Right lobe of liver (tissue), 6 donors: ENCODE data around the gene ARHGAP12. TPM values are rescaled to one million over a fixed set of nuclear protein-coding genes. Genes with fewer than 3 reads are reported as not detected.
A peak's percentile ranks its signal among the peaks of the same experiment; 100 is the strongest.

ENCODE experiments used
- ATAC-seq, 4 donors: fragments of 200-7000 bp; cut with Tn5 transposase; one replicate each; pipeline ENCODE4 v1.9.1; 2020; ENCODE audit warnings: mild to moderate bottlenecking in 4 of 4, moderate library complexity in 4 of 4
- DNase-seq, 3 donors: peaks; one replicate each; pipeline ENCODE4 v3.0.0-alpha.2; 2020
- H3K27ac ChIP-seq, 3 donors: fragments of 200-600 bp; one replicate each; pipeline ENCODE4 v1.8.0; 2022
- H3K27me3 ChIP-seq, 2 donors: fragments of 200-600 bp; one replicate each; pipeline ENCODE4 v1.8.0; 2022
- H3K36me3 ChIP-seq, 4 donors: fragments of 200-600 bp; sonication (generic) in 1 of 4; one replicate each; pipeline versions ENCODE4 v1.5.1 to v1.8.0; 2017 to 2022; ENCODE audit warnings: control low read depth in 1 of 4
- H3K4me1 ChIP-seq, 4 donors: fragments of 200-600 bp; sonication (generic) in 1 of 4; one replicate each; pipeline versions ENCODE4 v1.5.1 to v1.8.0; 2017 to 2022; ENCODE audit warnings: control low read depth in 1 of 4
- H3K4me3 ChIP-seq, 3 donors: fragments of 200-600 bp; one replicate each; pipeline ENCODE4 v1.8.0; 2022
- H3K9me3 ChIP-seq, 4 donors: fragments of 200-600 bp; sonication (generic) in 1 of 4; one replicate each; pipeline versions ENCODE4 v1.5.1 to v1.8.0; 2017 to 2022; ENCODE audit warnings: control low read depth in 1 of 4
- POLR2A ChIP-seq: fragments of 450-650 bp; IDR thresholded peaks from one replicate; pipeline ENCODE4 v1.6.1; 2017; ENCODE audit warnings: antibody characterized with exemption, mild to moderate bottlenecking
- WGBS: methylation state at CpG from one replicate; pipeline ENCODE4 v1.1.6; 2018; ENCODE audit warnings: low coverage, low lambda C conversion rate; ENCODE audit not compliant: insufficient coverage; ENCODE audit errors: missing lambda C conversion rate; 5-methylcytosine and 5-hydroxymethylcytosine counted together
- intact Hi-C, 2 donors: fragments of 100-400 bp; cut with DNase I; formaldehyde crosslinking; loops; one replicate each; pipeline versions ENCODE4 v1.11.2 to v1.14.1; 2022
- total RNA-seq, 6 experiments: library from RNA; depleted of rRNA in 2 of 6; stranded (reverse); fragments of >200 nt in 2 of 6; fragmentation: NEBNext Ultra II Directional in 3 of 6; extraction: Animal tissue kit (Norgen Biotek cat#: 25700) in 3 of 6; gene quantifications; one replicate each; pipeline versions ENCODE4 v1.1.0 to v1.2.4, GENCODE V29; 2016 to 2023
- TF ChIP-seq, protein P1 (sequence below), 4 donors: fragments of 200-600 bp in 3 of 4; fragments of 450-650 bp in 1 of 4; IDR thresholded peaks; one replicate each; pipeline versions ENCODE4 v1.5.1 to v1.8.0; 2016 to 2022; ENCODE audit warnings: antibody characterized with exemption in 4 of 4, mild to moderate bottlenecking in 2 of 4
- donor health status: DM: no; HTN: yes; CAD: no.
- donor health status: DM: no; HTN: no; CAD: no.
- donor health status: DM: no; HTN: no; CAD: no.
- donor health status: DM: no; HTN: yes; CAD: no.
- donor health status: DM: no; HTN: yes; CAD: no.

ARHGAP12 gene
- total RNA-seq, 6 experiments from 2014 or later, result 12.1 to 24.8 (median 17.6) TPM

DNA sequence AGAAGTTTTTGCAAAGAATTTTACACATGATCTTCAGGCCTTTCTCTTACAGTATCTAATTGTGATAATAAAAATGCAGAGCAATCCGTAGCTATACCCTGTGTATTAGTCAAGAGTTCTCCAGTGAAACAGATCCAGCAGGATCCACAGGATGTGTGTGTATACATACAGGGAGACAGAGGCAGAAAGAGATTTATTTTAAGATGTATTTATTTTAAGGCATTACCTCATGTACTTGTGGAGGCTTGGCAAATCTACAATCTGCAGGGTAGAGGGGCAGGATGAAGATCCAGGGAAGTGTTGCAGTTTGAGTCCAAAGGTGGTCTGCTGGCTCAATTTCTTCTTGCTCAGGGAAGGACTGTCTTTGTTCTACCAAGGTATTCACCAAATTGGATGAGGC lies 41.7 kb downstream of the ARHGAP12 start:
- H3K36me3 ChIP-seq, result no peaks in the 10 kb centered on the region
- ATAC-seq (no peak), DNase-seq (no peak)
- TF ChIP-seq, protein P1, sequence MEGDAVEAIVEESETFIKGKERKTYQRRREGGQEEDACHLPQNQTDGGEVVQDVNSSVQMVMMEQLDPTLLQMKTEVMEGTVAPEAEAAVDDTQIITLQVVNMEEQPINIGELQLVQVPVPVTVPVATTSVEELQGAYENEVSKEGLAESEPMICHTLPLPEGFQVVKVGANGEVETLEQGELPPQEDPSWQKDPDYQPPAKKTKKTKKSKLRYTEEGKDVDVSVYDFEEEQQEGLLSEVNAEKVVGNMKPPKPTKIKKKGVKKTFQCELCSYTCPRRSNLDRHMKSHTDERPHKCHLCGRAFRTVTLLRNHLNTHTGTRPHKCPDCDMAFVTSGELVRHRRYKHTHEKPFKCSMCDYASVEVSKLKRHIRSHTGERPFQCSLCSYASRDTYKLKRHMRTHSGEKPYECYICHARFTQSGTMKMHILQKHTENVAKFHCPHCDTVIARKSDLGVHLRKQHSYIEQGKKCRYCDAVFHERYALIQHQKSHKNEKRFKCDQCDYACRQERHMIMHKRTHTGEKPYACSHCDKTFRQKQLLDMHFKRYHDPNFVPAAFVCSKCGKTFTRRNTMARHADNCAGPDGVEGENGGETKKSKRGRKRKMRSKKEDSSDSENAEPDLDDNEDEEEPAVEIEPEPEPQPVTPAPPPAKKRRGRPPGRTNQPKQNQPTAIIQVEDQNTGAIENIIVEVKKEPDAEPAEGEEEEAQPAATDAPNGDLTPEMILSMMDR (IDR thresholded peaks at IDR 0.05), result no peak
- no peak for TF ChIP-seq POLR2A
- intact Hi-C loops, result no loop called here
- no peak overlapping the region for H3K27ac ChIP-seq
- peaks cover 0 to 8% (median 0%) of the 10 kb centered on the region in 4 donors for H3K4me1 ChIP-seq
- H3K4me3 ChIP-seq, result no peak overlapping the region
- WGBS, result 89% methylated on average over 1 of the region's 1 CpG
- no peaks in the 10 kb centered on the region for H3K27me3 ChIP-seq
- H3K9me3 ChIP-seq, result no peaks in the 10 kb centered on the region

DNA sequence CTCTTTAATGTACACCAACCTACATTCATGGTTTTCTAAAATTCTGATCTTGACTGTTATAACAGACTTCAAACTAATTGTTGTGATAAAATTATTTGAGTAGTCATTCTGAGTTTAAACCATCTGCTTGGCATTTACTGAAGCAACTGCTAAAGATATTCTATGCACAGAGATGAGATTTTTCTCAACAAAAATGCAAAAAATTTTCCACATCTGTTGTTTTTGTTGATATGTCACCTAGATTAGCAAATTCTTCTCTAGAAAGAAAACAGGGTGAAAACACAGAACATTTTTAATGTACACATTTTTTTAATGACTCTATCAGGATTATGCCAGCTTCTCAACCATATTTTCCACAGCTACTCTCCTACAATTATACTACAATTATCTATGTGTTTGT lies 42.7 kb downstream of the ARHGAP12 start:
- H3K4me3 ChIP-seq, result no peak overlapping the region
- TF ChIP-seq POLR2A, result no peak
- TF ChIP-seq, protein P1 (IDR thresholded peaks at IDR 0.05), result no peak
- ATAC-seq (no peak), DNase-seq (no peak)
- intact Hi-C loops, result no loop called here
- H3K4me1 ChIP-seq, result peaks cover 0 to 12% (median 0%) of the 10 kb centered on the region in 4 donors
- H3K27ac ChIP-seq, result no peak overlapping the region
- H3K27me3 ChIP-seq, result no peaks in the 10 kb centered on the region
- no peaks in the 10 kb centered on the region for H3K9me3 ChIP-seq
- H3K36me3 ChIP-seq, result no peaks in the 10 kb centered on the region

DNA sequence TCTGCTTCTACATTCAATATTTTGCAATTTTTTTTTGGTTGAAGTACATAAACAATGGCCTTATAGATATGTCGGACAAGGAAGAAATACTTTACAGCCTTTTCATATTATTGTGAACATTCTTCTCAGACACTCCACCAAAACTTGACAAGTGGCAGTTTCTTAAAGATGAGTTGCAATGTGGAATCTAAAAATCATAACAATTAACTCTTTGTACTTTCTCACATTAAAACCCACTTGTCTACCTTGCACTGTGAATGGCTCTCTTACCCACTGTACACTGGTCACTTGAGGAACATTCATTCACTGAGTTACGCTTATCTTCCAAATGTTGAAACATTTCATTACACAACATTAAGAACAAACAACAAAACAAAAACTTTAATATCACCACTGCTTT lies 44.2 kb downstream of the ARHGAP12 start:
- Histone ChIP-seq H3K36me3 (no peaks in the 10 kb centered on the region), H3K9me3 (no peaks in the 10 kb centered on the region), H3K27me3 (no peaks in the 10 kb centered on the region), H3K27ac (no peak overlapping the region), H3K4me3 (no peak overlapping the region), H3K4me1 (peaks cover 0 to 14% (median 0%) of the 10 kb centered on the region in 4 donors)
- ATAC-seq, result peak in 2 of 4 donors; percentile 25 to 35
- intact Hi-C loops, result no loop called here
- DNase-seq, result no peak
- 75% methylated on average over 2 of the region's 2 CpGs for WGBS
- no peak for TF ChIP-seq POLR2A
- TF ChIP-seq, protein P1 (IDR thresholded peaks at IDR 0.05), result no peak

DNA sequence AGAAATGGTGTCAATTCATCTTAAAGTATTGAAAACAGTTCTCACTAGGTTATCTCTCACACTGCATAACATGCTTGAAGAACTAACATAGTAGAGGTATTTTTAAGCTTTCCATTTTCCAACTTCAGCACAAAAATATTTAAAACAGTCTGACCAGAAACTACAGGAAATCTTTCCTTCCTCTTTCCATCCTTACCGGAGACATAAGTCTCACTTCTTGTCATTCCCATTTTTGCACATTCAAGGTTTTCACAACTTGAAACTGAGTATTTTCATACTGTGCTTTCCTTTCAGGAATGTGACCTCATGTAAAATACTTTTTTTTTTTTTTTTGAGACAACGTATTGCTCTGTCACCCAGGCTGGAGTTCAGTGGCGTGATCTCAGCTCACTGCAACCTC lies 45.2 kb downstream of the ARHGAP12 start:
- no peaks in the 10 kb centered on the region for H3K9me3 ChIP-seq
- peaks cover 0 to 20% (median 0%) of the 10 kb centered on the region in 4 donors for H3K4me1 ChIP-seq
- WGBS, result 55% methylated on average over 3 of the region's 3 CpGs
- no peak overlapping the region for H3K4me3 ChIP-seq
- TF ChIP-seq, protein P1 (IDR thresholded peaks at IDR 0.05), result no peak
- no peak for TF ChIP-seq POLR2A
- no peaks in the 10 kb centered on the region for H3K36me3 ChIP-seq
- DNase-seq, result no peak
- peak in 3 of 4 donors; percentile 22 to 58 (median 22) for ATAC-seq
- H3K27me3 ChIP-seq, result no peaks in the 10 kb centered on the region
- intact Hi-C loops, result no loop called here
- no peak overlapping the region for H3K27ac ChIP-seq

DNA sequence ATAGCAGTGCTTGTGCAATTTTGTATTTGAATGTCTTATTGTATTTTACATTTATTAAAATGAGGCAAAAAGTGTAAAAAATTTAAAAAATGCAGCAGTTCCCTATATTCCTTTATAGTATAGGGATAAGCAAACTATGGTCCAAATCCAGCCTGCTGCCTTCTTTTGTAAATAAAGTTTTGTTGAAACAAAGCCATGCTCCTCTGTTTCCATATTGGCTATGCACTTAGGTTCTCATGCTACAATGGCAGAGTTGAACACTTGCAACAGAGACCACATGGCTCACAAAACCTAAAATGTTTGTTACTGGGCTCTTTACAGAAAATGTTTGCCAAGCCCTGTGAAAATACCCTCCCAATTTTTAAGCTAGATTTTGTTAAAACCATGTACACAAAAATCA lies 50.1 kb downstream of the ARHGAP12 start:
- Histone ChIP-seq H3K27ac (no peak overlapping the region), H3K4me1 (peaks cover 0 to 12% (median 0%) of the 10 kb centered on the region in 4 donors), H3K9me3 (no peaks in the 10 kb centered on the region), H3K4me3 (no peak overlapping the region), H3K36me3 (no peaks in the 10 kb centered on the region), H3K27me3 (no peaks in the 10 kb centered on the region)
- no peak for DNase-seq
- TF ChIP-seq, protein P1 (IDR thresholded peaks at IDR 0.05), result no peak
- no peak for TF ChIP-seq POLR2A
- intact Hi-C loops, result no loop called here
- ATAC-seq, result no peak
